GM13976 (cell line): ENCODE measurements around the gene XRCC3.

ENCODE experiments used
- DNase-seq: peaks from one replicate; pipeline ENCODE4 v3.0.0; 2012; ENCODE audit warnings: low spot score
- CTCF ChIP-seq: IDR thresholded peaks from 2 replicates; pipeline ENCODE4 v1.5.1; 2012; ENCODE audit warnings: borderline replicate concordance, mild to moderate bottlenecking; ENCODE audit not compliant: insufficient read depth; ENCODE audit errors: extremely low read depth, missing control alignments, control extremely low read depth
- in situ Hi-C: fragments of 300-500 bp; cut with MboI; formaldehyde crosslinking; loops from one replicate; pipeline ENCODE4 v1.12.0; 2022; ENCODE audit warnings: low sequenced_read_pairs, mixed read lengths, inconsistent platforms; ENCODE audit not compliant: unreplicated experiment

XRCC3 gene

GRCh38 chr14:103707329-103708263 is 7.7 kb downstream of the XRCC3 start:
- no peak for DNase-seq
- no peak for TF ChIP-seq CTCF
- in situ Hi-C loops = no loop called here

- no peak for DNase-seq
- no peak for TF ChIP-seq CTCF
- in situ Hi-C loops = no loop called here
Measured at GRCh38 chr14:103706551-103707328, 8.5 kb downstream of the XRCC3 start.

- in situ Hi-C loops = no loop called here
- DNase-seq = no peak
- no peak for TF ChIP-seq CTCF
Measured at GRCh38 chr14:103705504-103706284, 9.6 kb downstream of the XRCC3 start.

- DNase-seq = no peak
- no peak for TF ChIP-seq CTCF
- in situ Hi-C loops = no loop called here
Measured at GRCh38 chr14:103705118-103705503, 10.1 kb downstream of the XRCC3 start.

GRCh38 chr14:103704708-103705107 is 10.5 kb downstream of the XRCC3 start:
- TF ChIP-seq CTCF = no peak
- in situ Hi-C loops = no loop called here
- no peak for DNase-seq

- no peak for TF ChIP-seq CTCF
- DNase-seq = no peak
- in situ Hi-C loops = no loop called here
Measured at GRCh38 chr14:103703433-103704385, 11.5 kb downstream of the XRCC3 start.
